GM23338 (cell line): Measurements from ENCODE around the gene ALPL. TPM values are rescaled to one million over a fixed set of nuclear protein-coding genes. Genes with fewer than 3 reads are reported as not detected.

Source experiments
- ATAC-seq: fragments of 200-7000 bp; cut with Tn5 transposase; 3 replicates; pipeline ENCODE4 v1.9.1; 2020
- DNase-seq: peaks from one replicate; pipeline ENCODE4 v3.0.0-alpha.2; 2015; ENCODE audit warnings: low spot score
- H2AFZ ChIP-seq: fragments of 200-600 bp; sonication (generic); 2 replicates; pipeline ENCODE4 v1.8.0; 2016; ENCODE audit warnings: antibody characterized with exemption, mild to moderate bottlenecking, moderate library complexity
- H3F3A ChIP-seq: fragments of 200-600 bp; sonication (generic); replicated peaks from 2 replicates; pipeline ENCODE4 v1.8.0; 2017; ENCODE audit warnings: antibody characterized with exemption, mixed run types, low read depth
- H3K27ac ChIP-seq: fragments of 200-600 bp; sonication (generic); 2 replicates; pipeline ENCODE4 v1.6.1; 2016; ENCODE audit warnings: low read depth
- H3K27me3 ChIP-seq: fragments of 200-600 bp; sonication (generic); 2 replicates; pipeline ENCODE4 v1.8.0; 2016; ENCODE audit warnings: mild to moderate bottlenecking, mixed run types, moderate library complexity; ENCODE audit not compliant: insufficient read depth
- H3K36me3 ChIP-seq: fragments of 200-600 bp; sonication (generic); 2 replicates; pipeline ENCODE4 v1.8.0; 2016; ENCODE audit warnings: mild to moderate bottlenecking; ENCODE audit not compliant: insufficient read depth
- H3K4me1 ChIP-seq: fragments of 200-600 bp; sonication (generic); 2 replicates; pipeline ENCODE4 v1.8.0; 2016; ENCODE audit warnings: mild to moderate bottlenecking, moderate library complexity; ENCODE audit not compliant: insufficient read depth
- H3K4me2 ChIP-seq: fragments of 200-600 bp; sonication (generic); 2 replicates; pipeline ENCODE4 v1.7.1; 2017; ENCODE audit warnings: mixed run types
- H3K4me3 ChIP-seq: fragments of 200-600 bp; sonication (generic); 2 replicates; pipeline ENCODE4 v1.6.1; 2016; ENCODE audit warnings: mixed run types
- H3K79me2 ChIP-seq: fragments of 200-600 bp; sonication (generic); replicated peaks from 2 replicates; pipeline ENCODE4 v1.8.0; 2017; ENCODE audit warnings: mild to moderate bottlenecking; ENCODE audit not compliant: insufficient read depth
- H3K9me2 ChIP-seq: fragments of 200-600 bp; sonication (generic); 2 replicates; pipeline ENCODE4 v1.8.0; 2017; ENCODE audit not compliant: insufficient read depth
- H4K20me1 ChIP-seq: fragments of 200-600 bp; sonication (generic); replicated peaks from 2 replicates; pipeline ENCODE4 v1.8.0; 2017; ENCODE audit warnings: mild to moderate bottlenecking; ENCODE audit not compliant: insufficient read depth
- H3K27ac Mint-ChIP-seq: 2 replicates; pipeline ENCODE4 v1.8.0; 2020; ENCODE audit warnings: inconsistent platforms, mild to moderate bottlenecking, moderate library complexity, mixed read lengths
- H3K27me3 Mint-ChIP-seq: 3 replicates; pipeline ENCODE4 v1.8.0; 2022; ENCODE audit warnings: low read depth, mild to moderate bottlenecking, moderate library complexity, mixed read lengths, inconsistent platforms; ENCODE audit not compliant: insufficient read depth, poor library complexity
- H3K36me3 Mint-ChIP-seq: 3 replicates; pipeline ENCODE4 v1.8.0; 2021; ENCODE audit warnings: low read depth, mild to moderate bottlenecking, inconsistent platforms, moderate library complexity, mixed read lengths
- H3K4me1 Mint-ChIP-seq: 3 replicates; pipeline ENCODE4 v1.8.0; 2020; ENCODE audit warnings: mild to moderate bottlenecking, inconsistent platforms, mixed read lengths
- H3K4me3 Mint-ChIP-seq: 3 replicates; pipeline ENCODE4 v1.8.0; 2021; ENCODE audit warnings: moderate library complexity, mild to moderate bottlenecking, inconsistent platforms, mixed read lengths
- H3K9me3 Mint-ChIP-seq: 3 replicates; pipeline ENCODE4 v1.8.0; 2020; ENCODE audit warnings: moderate library complexity, mild to moderate bottlenecking, inconsistent platforms, mixed read lengths
- CREB1 ChIP-seq: fragments of 250-450 bp; sonication (Bioruptor Pico); IDR thresholded peaks from 2 replicates; pipeline ENCODE4 v1.5.0; 2020; ENCODE audit warnings: low read depth, mild to moderate bottlenecking, moderate library complexity
- EZH2 ChIP-seq: fragments of 200-600 bp; sonication (generic); IDR thresholded peaks from one replicate; pipeline ENCODE4 v1.8.0; 2017; ENCODE audit warnings: antibody characterized with exemption, mild to moderate bottlenecking, low read depth; ENCODE audit not compliant: unreplicated experiment
- EZH2phosphoT487 ChIP-seq: fragments of 200-600 bp; sonication (generic); IDR thresholded peaks from one replicate; pipeline ENCODE4 v1.8.1; 2018; ENCODE audit warnings: antibody characterized with exemption; ENCODE audit not compliant: unreplicated experiment
- POLR2AphosphoS5 ChIP-seq: IDR thresholded peaks from 2 replicates; pipeline ENCODE4 v1.6.1; 2016; ENCODE audit warnings: antibody characterized with exemption, low read depth
- STAT1 ChIP-seq: IDR thresholded peaks from one replicate; pipeline ENCODE4 v1.6.1; 2016; ENCODE audit warnings: antibody characterized with exemption; ENCODE audit not compliant: unreplicated experiment
- ZNF331 ChIP-seq: fragments of 250-450 bp; sonication (Bioruptor Pico); IDR thresholded peaks from 2 replicates; pipeline ENCODE4 v1.5.0; 2020; ENCODE audit warnings: low read depth, mild to moderate bottlenecking, moderate library complexity
- polyA plus RNA-seq: library from polyadenylated mRNA; unstranded; fragments of >200 nt; fragmentation: Nextera tagmentation; extraction: Ambion mirVana; gene quantifications from 2 replicates; pipeline ENCODE4 v1.2.1, GENCODE V29; 2016
- total RNA-seq: library from RNA; depleted of rRNA; stranded (reverse); fragments of >200 nt; shearing (Covaris generic); gene quantifications from 2 replicates; pipeline ENCODE4 v1.2.3, GENCODE V29; 2014
- TF ChIP-seq, protein P1 (sequence below), 2 experiments: fragments of 200-600 bp in 1 of 2; sonication (generic) in 1 of 2; conservative IDR thresholded peaks; 2 replicates each; pipeline versions ENCODE4 v1.5.1 to v1.6.1; 2016 to 2017; ENCODE audit warnings: antibody characterized with exemption in 2 of 2, low read depth in 2 of 2, mild to moderate bottlenecking in 2 of 2, moderate library complexity in 1 of 2
- TF ChIP-seq, protein P2 (sequence below): IDR thresholded peaks from 2 replicates; pipeline ENCODE4 v1.6.1; 2016; ENCODE audit warnings: antibody characterized with exemption

The ALPL gene
- total and polyA plus RNA-seq, 2 experiments from 2014 or later: 116 to 187 TPM

DNA sequence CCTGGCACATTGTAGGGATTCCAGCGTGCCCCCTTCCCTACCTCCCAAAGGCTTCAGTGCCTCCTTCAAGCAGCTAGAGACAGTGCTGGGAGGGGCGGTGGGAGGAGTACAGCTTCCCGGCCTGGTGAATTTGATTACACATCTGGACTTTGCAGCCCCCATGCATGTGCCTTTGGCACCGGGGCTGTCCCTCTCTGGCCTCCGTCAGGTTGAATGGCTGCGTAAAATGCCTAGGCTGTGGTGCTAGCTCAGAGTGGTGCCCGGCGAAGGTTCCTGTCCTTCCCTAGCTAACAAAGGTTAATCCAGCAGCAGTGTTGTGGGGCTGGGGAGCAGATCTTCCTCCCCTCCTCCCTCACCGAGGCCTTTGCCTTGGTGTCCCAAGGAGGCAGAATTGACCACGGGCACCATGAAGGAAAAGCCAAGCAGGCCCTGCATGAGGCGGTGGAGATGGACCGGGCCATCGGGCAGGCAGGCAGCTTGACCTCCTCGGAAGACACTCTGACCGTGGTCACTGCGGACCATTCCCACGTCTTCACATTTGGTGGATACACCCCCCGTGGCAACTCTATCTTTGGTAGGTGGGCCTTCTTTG lies 66.2 kb downstream of the ALPL start:
- Histone ChIP-seq H3K27me3 (no peaks in the 10 kb centered on the region), H3K9me2 (no peaks in the 10 kb centered on the region), H4K20me1 (0 out of 2 replicates have a peak, but pooled peaks cover 3% of the 10 kb centered on the region), H3K79me2 (no peaks in the 10 kb centered on the region), H2AFZ (no peak overlapping the region), H3K4me3 (no peak overlapping the region), H3K36me3 (no peaks in the 10 kb centered on the region), H3K4me1 (peaks cover 6% of the 10 kb centered on the region; the same call in 1 of the 2 replicates), H3F3A (no peaks in the 10 kb centered on the region), H3K27ac (no peak overlapping the region), H3K4me2 (no peak overlapping the region)
- Mint-ChIP-seq H3K27me3 (peaks cover 14% of the 10 kb centered on the region), H3K4me3 (no peak overlapping the region), H3K36me3 (peaks cover 14% of the 10 kb centered on the region; the same call in 2 of the 3 replicates), H3K27ac (no peak overlapping the region), H3K9me3 (no peaks in the 10 kb centered on the region), H3K4me1 (peaks cover 8% of the 10 kb centered on the region)
- no peak for TF ChIP-seq STAT1
- TF ChIP-seq, protein P1, sequence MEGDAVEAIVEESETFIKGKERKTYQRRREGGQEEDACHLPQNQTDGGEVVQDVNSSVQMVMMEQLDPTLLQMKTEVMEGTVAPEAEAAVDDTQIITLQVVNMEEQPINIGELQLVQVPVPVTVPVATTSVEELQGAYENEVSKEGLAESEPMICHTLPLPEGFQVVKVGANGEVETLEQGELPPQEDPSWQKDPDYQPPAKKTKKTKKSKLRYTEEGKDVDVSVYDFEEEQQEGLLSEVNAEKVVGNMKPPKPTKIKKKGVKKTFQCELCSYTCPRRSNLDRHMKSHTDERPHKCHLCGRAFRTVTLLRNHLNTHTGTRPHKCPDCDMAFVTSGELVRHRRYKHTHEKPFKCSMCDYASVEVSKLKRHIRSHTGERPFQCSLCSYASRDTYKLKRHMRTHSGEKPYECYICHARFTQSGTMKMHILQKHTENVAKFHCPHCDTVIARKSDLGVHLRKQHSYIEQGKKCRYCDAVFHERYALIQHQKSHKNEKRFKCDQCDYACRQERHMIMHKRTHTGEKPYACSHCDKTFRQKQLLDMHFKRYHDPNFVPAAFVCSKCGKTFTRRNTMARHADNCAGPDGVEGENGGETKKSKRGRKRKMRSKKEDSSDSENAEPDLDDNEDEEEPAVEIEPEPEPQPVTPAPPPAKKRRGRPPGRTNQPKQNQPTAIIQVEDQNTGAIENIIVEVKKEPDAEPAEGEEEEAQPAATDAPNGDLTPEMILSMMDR (conservative IDR thresholded peaks at IDR 0.05; ENCODE audit: low read depth in 2 of 2): no peak
- TF ChIP-seq ZNF331: no peak
- TF ChIP-seq, protein P2, sequence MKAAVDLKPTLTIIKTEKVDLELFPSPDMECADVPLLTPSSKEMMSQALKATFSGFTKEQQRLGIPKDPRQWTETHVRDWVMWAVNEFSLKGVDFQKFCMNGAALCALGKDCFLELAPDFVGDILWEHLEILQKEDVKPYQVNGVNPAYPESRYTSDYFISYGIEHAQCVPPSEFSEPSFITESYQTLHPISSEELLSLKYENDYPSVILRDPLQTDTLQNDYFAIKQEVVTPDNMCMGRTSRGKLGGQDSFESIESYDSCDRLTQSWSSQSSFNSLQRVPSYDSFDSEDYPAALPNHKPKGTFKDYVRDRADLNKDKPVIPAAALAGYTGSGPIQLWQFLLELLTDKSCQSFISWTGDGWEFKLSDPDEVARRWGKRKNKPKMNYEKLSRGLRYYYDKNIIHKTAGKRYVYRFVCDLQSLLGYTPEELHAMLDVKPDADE: no peak
- no peak for ATAC-seq
- DNase-seq: no peak

- Histone ChIP-seq H3K27me3 (no peaks in the 10 kb centered on the region), H3K36me3 (no peaks in the 10 kb centered on the region), H3K27ac (no peak overlapping the region), H3K79me2 (no peaks in the 10 kb centered on the region), H3K4me2 (no peak overlapping the region), H3F3A (no peaks in the 10 kb centered on the region), H3K4me3 (no peak overlapping the region), H2AFZ (no peak overlapping the region), H3K4me1 (peaks cover 6% of the 10 kb centered on the region; the same call in 1 of the 2 replicates), H3K9me2 (no peaks in the 10 kb centered on the region), H4K20me1 (0 out of 2 replicates have a peak, but pooled peaks cover 3% of the 10 kb centered on the region)
- Mint-ChIP-seq H3K9me3 (no peaks in the 10 kb centered on the region), H3K27me3 (peaks cover 14% of the 10 kb centered on the region), H3K27ac (no peak overlapping the region), H3K4me1 (peaks cover 8% of the 10 kb centered on the region), H3K4me3 (no peak overlapping the region), H3K36me3 (peaks cover 9% of the 10 kb centered on the region; the same call in 2 of the 3 replicates)
- DNase-seq: no peak
- no peak for ATAC-seq
- TF ChIP-seq STAT1 (no peak), EZH2phosphoT487 (no peak), CREB1 (CRISPR knock-in tag) (no peak), EZH2 (no peak), POLR2AphosphoS5 (no peak)
- TF ChIP-seq, protein P2: no peak
- TF ChIP-seq, protein P1 (conservative IDR thresholded peaks at IDR 0.05; ENCODE audit: low read depth in 2 of 2): no peak
Observed at GRCh38 chr1:21576031-21576797, 67.0 kb downstream of the ALPL start.
